H1 (cell line): ENCODE measurements around the gene MYOM1. TPM values are rescaled to one million over a fixed set of nuclear protein-coding genes. Genes with fewer than 3 reads are reported as not detected.

Experiments
- CTCF ChIA-PET: fragments of 300-600 bp; sonication (Branson Sonifier 250); formaldehyde crosslinking; loops from one replicate; lab custom pipeline; 2021; ENCODE audit not compliant: partially characterized antibody; lab: Charles Lee
- POLR2A ChIA-PET: fragments of 300-600 bp; sonication (Branson Sonifier 250); formaldehyde crosslinking; loops from one replicate; lab custom pipeline; 2021; ENCODE audit warnings: inconsistent platforms; ENCODE audit not compliant: partially characterized antibody; lab: Charles Lee
- DNase-seq, 2 experiments: peaks; one replicate each; pipeline versions ENCODE4 v3.0.0 to v3.0.0-alpha.2; 2010 to 2022; ENCODE audit warnings: low spot score in 2 of 2, low read depth in 1 of 2, mixed read lengths in 1 of 2
- FAIRE-seq: peaks from 2 replicates; lab custom pipeline; 2011; peaks lifted over from hg19 to GRCh38; lab: Jason Lieb, UNC
- H2AFZ ChIP-seq: 2 replicates; pipeline ENCODE4 v1.8.1; 2012; ENCODE audit warnings: low read length, inconsistent platforms
- H2AK5ac ChIP-seq: 2 replicates; pipeline ENCODE4 v1.6.1; 2013; ENCODE audit warnings: low read depth, low read length
- H2BK120ac ChIP-seq: replicated peaks from 2 replicates; pipeline ENCODE3; 2013; ENCODE audit warnings: low read depth, low read length, inconsistent platforms
- H2BK12ac ChIP-seq: 2 replicates; pipeline ENCODE4 v1.6.1; 2013; ENCODE audit warnings: low read depth, low read length
- H2BK15ac ChIP-seq: 2 replicates; pipeline ENCODE4 v1.6.1; 2013; ENCODE audit warnings: low read length
- H2BK20ac ChIP-seq: 2 replicates; pipeline ENCODE4 v1.6.1; 2013; ENCODE audit warnings: low read length
- H2BK5ac ChIP-seq: 2 replicates; pipeline ENCODE4 v1.6.1; 2013; ENCODE audit warnings: low read depth, low read length
- H3K14ac ChIP-seq: 2 replicates; pipeline ENCODE4 v1.6.1; 2013; ENCODE audit warnings: inconsistent platforms; ENCODE audit not compliant: insufficient read length
- H3K18ac ChIP-seq: 2 replicates; pipeline ENCODE4 v1.6.1; 2013; ENCODE audit warnings: low read length; ENCODE audit errors: extremely low read depth
- H3K23ac ChIP-seq: 2 replicates; pipeline ENCODE4 v1.6.1; 2013; ENCODE audit warnings: inconsistent platforms; ENCODE audit not compliant: insufficient read length
- H3K23me2 ChIP-seq: 2 replicates; pipeline ENCODE4 v1.6.1; 2013; ENCODE audit warnings: low read depth, low read length
- H3K27ac ChIP-seq: 2 replicates; pipeline ENCODE4 v1.6.1; 2011; ENCODE audit warnings: low read depth, low read length, inconsistent platforms
- H3K27me3 ChIP-seq, 4 experiments: replicated peaks in 1 of 4; 1 replicate in 1 of 4; 2 replicates in 3 of 4; pipeline versions ENCODE4 v1.6.1 to v1.8.1; 2011 to 2013; ENCODE audit warnings: low read length in 3 of 4, mild to moderate bottlenecking in 3 of 4, inconsistent platforms in 2 of 4, mixed read lengths in 2 of 4, moderate library complexity in 1 of 4; ENCODE audit not compliant: control insufficient read depth in 3 of 4, insufficient read depth in 3 of 4; ENCODE audit errors: extremely low read depth in 1 of 4
- H3K36me3 ChIP-seq, 4 experiments: 2 replicates each; pipeline versions ENCODE4 v1.6.1 to v1.8.1; 2011 to 2013; ENCODE audit warnings: mild to moderate bottlenecking in 4 of 4, low read length in 3 of 4, moderate library complexity in 2 of 4, control low read depth in 1 of 4, inconsistent platforms in 1 of 4; ENCODE audit not compliant: insufficient read depth in 4 of 4, control insufficient read depth in 2 of 4
- H3K4ac ChIP-seq: replicated peaks from 2 replicates; pipeline ENCODE3; 2013; ENCODE audit warnings: low read length, low read depth, mixed read lengths, inconsistent platforms; ENCODE audit not compliant: insufficient read length
- H3K4me1 ChIP-seq, 4 experiments: replicated peaks in 1 of 4; 1 replicate in 1 of 4; 2 replicates in 3 of 4; pipeline versions ENCODE4 v1.6.1 to v1.8.1; 2011 to 2013; ENCODE audit warnings: low read length in 3 of 4, inconsistent platforms in 2 of 4, mixed read lengths in 1 of 4; ENCODE audit not compliant: insufficient read depth in 4 of 4, control insufficient read depth in 3 of 4
- H3K4me2 ChIP-seq, 2 experiments: 2 replicates each; pipeline versions ENCODE4 v1.6.1 to v1.8.1; 2011 to 2013; ENCODE audit warnings: low read depth in 2 of 2, low read length in 2 of 2, control low read depth in 1 of 2, inconsistent platforms in 1 of 2, mild to moderate bottlenecking in 1 of 2; ENCODE audit not compliant: insufficient read depth in 1 of 2
- H3K4me3 ChIP-seq, 4 experiments: fragments of 200-600, 300-600 bp in 1 of 4; sonication (generic), shearing (Covaris generic), sonication (Bioruptor Twin) in 1 of 4; 2 replicates each; pipeline versions ENCODE4 v1.5.1 to v1.8.1; 2011 to 2016; ENCODE audit warnings: low read length in 4 of 4, low read depth in 3 of 4, control low read depth in 2 of 4, inconsistent platforms in 2 of 4, mild to moderate bottlenecking in 2 of 4, mixed read lengths in 1 of 4, moderate library complexity in 1 of 4; ENCODE audit not compliant: insufficient read depth in 2 of 4; ENCODE audit errors: extremely low read depth in 1 of 4
- H3K56ac ChIP-seq: replicated peaks from 2 replicates; pipeline ENCODE3; 2013; ENCODE audit warnings: low read depth, mild to moderate bottlenecking, mixed read lengths, low read length, inconsistent platforms; ENCODE audit not compliant: insufficient read length
- H3K79me1 ChIP-seq: 2 replicates; pipeline ENCODE4 v1.6.1; 2013; ENCODE audit warnings: low read depth, low read length, control low read depth
- H3K79me2 ChIP-seq, 2 experiments: 2 replicates each; pipeline versions ENCODE4 v1.6.1 to v1.8.1; 2012 to 2013; ENCODE audit warnings: low read length in 2 of 2, mild to moderate bottlenecking in 2 of 2, inconsistent platforms in 1 of 2; ENCODE audit not compliant: insufficient read depth in 2 of 2, control insufficient read depth in 1 of 2
- H3K9ac ChIP-seq, 4 experiments: replicated peaks in 1 of 4; 1 replicate in 1 of 4; 2 replicates in 3 of 4; pipeline versions ENCODE4 v1.6.1 to v1.8.1; 2011 to 2013; ENCODE audit warnings: low read depth in 3 of 4, low read length in 3 of 4, control low read depth in 2 of 4, mild to moderate bottlenecking in 2 of 4, moderate library complexity in 2 of 4, inconsistent platforms in 1 of 4; ENCODE audit errors: extremely low read depth in 1 of 4
- H3K9me3 ChIP-seq, 2 experiments: 2 replicates each; pipeline versions ENCODE4 v1.6.1 to v1.8.1; 2012 to 2013; ENCODE audit warnings: mild to moderate bottlenecking in 2 of 2, moderate library complexity in 2 of 2, control low read depth in 1 of 2, inconsistent platforms in 1 of 2, low read depth in 1 of 2, low read length in 1 of 2, mixed read lengths in 1 of 2; ENCODE audit not compliant: insufficient read depth in 2 of 2
- H4K20me1 ChIP-seq, 2 experiments: replicated peaks in 1 of 2; 2 replicates each; pipeline versions ENCODE3 to v1.8.1; 2011 to 2013; ENCODE audit warnings: inconsistent platforms in 2 of 2, low read length in 2 of 2, mild to moderate bottlenecking in 1 of 2; ENCODE audit not compliant: insufficient read depth in 2 of 2, control insufficient read depth in 1 of 2
- H4K5ac ChIP-seq: 2 replicates; pipeline ENCODE4 v1.6.1; 2013; ENCODE audit warnings: low read length, low read depth, mixed read lengths, inconsistent platforms; ENCODE audit not compliant: insufficient read length
- H4K8ac ChIP-seq: 2 replicates; pipeline ENCODE4 v1.8.0; 2013; ENCODE audit warnings: mild to moderate bottlenecking, moderate library complexity, low read length, inconsistent platforms; ENCODE audit not compliant: insufficient read depth; ENCODE audit errors: extremely low read depth
- H4K91ac ChIP-seq: replicated peaks from 2 replicates; pipeline ENCODE3; 2013; ENCODE audit warnings: low read length, mixed read lengths, inconsistent platforms; ENCODE audit not compliant: insufficient read length
- HDAC2 ChIP-seq, 2 experiments: fragments of 300-600 bp in 1 of 2; sonication (generic) in 1 of 2; IDR thresholded peaks; 2 replicates each; pipeline ENCODE4 v1.6.1; 2011 to 2012; ENCODE audit warnings: low read depth in 2 of 2, low read length in 2 of 2, mild to moderate bottlenecking in 2 of 2, moderate library complexity in 2 of 2, borderline replicate concordance in 1 of 2, inconsistent platforms in 1 of 2
- WGBS, 2 experiments: shearing (Covaris generic) in 1 of 2; methylation state at CpG; one replicate each; pipeline versions ENCODE4 v1.1.6 to v1.1.7; 2013 to 2015; ENCODE audit warnings: low lambda C conversion rate in 2 of 2, mixed read lengths in 2 of 2, inconsistent platforms in 1 of 2, low coverage in 1 of 2, missing lambda C conversion rate in 1 of 2; ENCODE audit not compliant: insufficient replicate concordance in 2 of 2, insufficient coverage in 1 of 2, insufficient read length in 1 of 2; ENCODE audit errors: extremely low coverage in 1 of 2, missing lambda C conversion rate in 1 of 2; 5-methylcytosine and 5-hydroxymethylcytosine counted together
- polyA plus RNA-seq, 7 experiments: library from polyadenylated mRNA; depleted of rRNA in 3 of 7; stranded (reverse) in 5 of 7; unstranded in 2 of 7; fragments of >200 nt in 5 of 7; fragments of 200-250 nt in 2 of 7; gene quantifications; 1 replicate in 5 of 7; 2 replicates in 1 of 7; 4 replicates in 1 of 7; pipeline versions ENCODE4 v1.2.1 to v1.2.3, GENCODE V29; 2011 to 2013; ENCODE audit warnings: missing spikeins in 2 of 7, mixed read lengths in 2 of 7
- total RNA-seq: library from RNA; stranded (reverse); fragmentation: NEBNext Ultra II Directional; extraction: Animal tissue kit (Norgen Biotek cat#: 25700); gene quantifications from 2 replicates; pipeline ENCODE4 v1.2.1, GENCODE V29; 2021

The MYOM1 gene
- total and polyA plus RNA-seq, 2 of the 8 experiments (the other 6 are each of a cell fraction or from before 2014, with no cell fraction given), result 0.06 to 0.32 TPM

- DNase-seq, result no peak
- H4K5ac ChIP-seq, result no peak overlapping the region
- H2BK20ac ChIP-seq, result no peak overlapping the region
- H3K36me3 ChIP-seq, result no peaks in the 10 kb centered on the region
- no peak overlapping the region for H3K14ac ChIP-seq
- H3K27me3 ChIP-seq, result peaks cover 0 to 1% (median 0%) of the 10 kb centered on the region in 4 experiments; a peak in 1 of 7 replicates
- no peak overlapping the region for H4K91ac ChIP-seq
- H3K27ac ChIP-seq, result no peak overlapping the region
- H3K79me2 ChIP-seq, result no peaks in the 10 kb centered on the region
- H2BK120ac ChIP-seq, result no peak overlapping the region
- no peaks in the 10 kb centered on the region for H3K4me1 ChIP-seq
- no peak overlapping the region for H3K9ac ChIP-seq
- H3K9me3 ChIP-seq, result no peaks in the 10 kb centered on the region
- ChIA-PET CTCF (interaction anchor here (2.2 kb wide), 1 partner anchor 29 kb away, joined by 10 read pairs; no protein-coding TSS in a partner anchor), POLR2A (no interaction called here)
- no peaks in the 10 kb centered on the region for H4K20me1 ChIP-seq
- H2AK5ac ChIP-seq, result no peak overlapping the region
- no peak overlapping the region for H3K56ac ChIP-seq
- no peak overlapping the region for H3K18ac ChIP-seq
- TF ChIP-seq HDAC2 (IDR thresholded peaks at IDR 0.05; ENCODE audit: borderline replicate concordance in 1 of 2, low read depth in 2 of 2, low read length in 2 of 2), result no peak
- H2BK15ac ChIP-seq, result no peak overlapping the region
- H3K4ac ChIP-seq, result no peak overlapping the region
- H3K4me2 ChIP-seq, result no peak overlapping the region
- no peaks in the 10 kb centered on the region for H3K79me1 ChIP-seq
- no peak overlapping the region for H3K23ac ChIP-seq
- H2BK12ac ChIP-seq, result no peak overlapping the region
- no peak overlapping the region for H2AFZ ChIP-seq
- WGBS, 2 experiments, result 0% methylated on average over 1 of the region's 1 CpG; no CpG with 5 or more reads in 1 of the 2 experiments
- no peak for FAIRE-seq
- no peak overlapping the region for H4K8ac ChIP-seq
- no peak overlapping the region for H3K4me3 ChIP-seq
- H2BK5ac ChIP-seq, result no peak overlapping the region
- no peaks in the 10 kb centered on the region for H3K23me2 ChIP-seq
Observed at GRCh38 chr18:3099327-3099726, 120.4 kb downstream of the MYOM1 start.
